ENCODE data around the gene CNST.

GRCh38 chr1:246703581-246703980, 137.3 kb downstream of the CNST start:
- TF ChIP-seq CTCF (IDR thresholded peaks at IDR 0.05) = no peak
- no peak for TF ChIP-seq POLR2A (IDR thresholded peaks at IDR 0.05)
